A673 (cell line): ENCODE data around the gene NME3. TPM values are rescaled to one million over a fixed set of nuclear protein-coding genes. Genes with fewer than 3 reads are reported as not detected.

Source experiments
- BruUV-seq: library from RNA; stranded (reverse); fragments of 400-500 nt; replicated peaks from 2 replicates; lab custom pipeline; 2021; lab: Mats Ljungman, UMichigan
- CTCF ChIA-PET: fragments of 300-600 bp; sonication (Branson Sonifier 250); formaldehyde crosslinking; loops from one replicate; lab custom pipeline; 2022; ENCODE audit warnings: antibody characterized with exemption; lab: Charles Lee
- POLR2A ChIA-PET: fragments of 300-600 bp; sonication (Branson Sonifier 250); formaldehyde crosslinking; loops from one replicate; lab custom pipeline; 2022; ENCODE audit warnings: antibody characterized with exemption; ENCODE audit not compliant: low non-redundant PET; lab: Charles Lee
- DNase-seq: peaks from one replicate; pipeline ENCODE4 v3.0.0-alpha.2; 2015; ENCODE audit warnings: low spot score
- H3K27ac ChIP-seq: fragments of 200-600 bp; sonication (generic); 2 replicates; pipeline ENCODE4 v1.5.1; 2016; ENCODE audit warnings: mixed run types, low read depth, mild to moderate bottlenecking, mixed read lengths, antibody characterized with exemption, low read length; ENCODE audit not compliant: poor library complexity, severe bottlenecking
- H3K27me3 ChIP-seq: fragments of 200-600 bp; sonication (generic); replicated peaks from 2 replicates; pipeline ENCODE4 v1.6.1; 2017; ENCODE audit warnings: mixed run types, low read depth, mild to moderate bottlenecking, mixed read lengths, antibody characterized with exemption, low read length; ENCODE audit not compliant: insufficient read depth, poor library complexity
- H3K36me3 ChIP-seq: fragments of 200-600 bp; sonication (generic); 2 replicates; pipeline ENCODE4 v1.6.1; 2016; ENCODE audit warnings: mixed run types, mild to moderate bottlenecking, mixed read lengths, antibody characterized with exemption, low read length; ENCODE audit not compliant: insufficient read depth, poor library complexity, severe bottlenecking
- H3K4me1 ChIP-seq: fragments of 200-600 bp; sonication (generic); 2 replicates; pipeline ENCODE4 v1.6.1; 2017; ENCODE audit warnings: mixed run types, mild to moderate bottlenecking, mixed read lengths, antibody characterized with exemption, low read length; ENCODE audit not compliant: insufficient read depth, poor library complexity, severe bottlenecking
- H3K4me3 ChIP-seq: fragments of 200-600 bp; sonication (generic); 2 replicates; pipeline ENCODE4 v1.5.1; 2016; ENCODE audit warnings: low read depth, mixed run types, mild to moderate bottlenecking, mixed read lengths, low read length; ENCODE audit not compliant: poor library complexity, severe bottlenecking
- H3K9me3 ChIP-seq: fragments of 200-600 bp; sonication (generic); 2 replicates; pipeline ENCODE4 v1.6.1; 2016; ENCODE audit warnings: mixed run types, low read depth, mild to moderate bottlenecking, mixed read lengths, antibody characterized with exemption, low read length; ENCODE audit not compliant: poor library complexity, severe bottlenecking
- CTCF ChIP-seq: fragments of 300-800, 200-600 bp; sonication (generic); conservative IDR thresholded peaks from 2 replicates; pipeline ENCODE4 v1.5.1; 2017; ENCODE audit warnings: low read depth, mild to moderate bottlenecking, antibody characterized with exemption, low read length, moderate library complexity, mixed read lengths
- EZH2 ChIP-seq: fragments of 200-600 bp; sonication (generic); IDR thresholded peaks from 2 replicates; pipeline ENCODE4 v1.6.1; 2017; ENCODE audit warnings: borderline replicate concordance, low read depth, mild to moderate bottlenecking, mixed read lengths, antibody characterized with exemption, low read length; ENCODE audit not compliant: poor library complexity, severe bottlenecking
- intact Hi-C: fragments of 100-400 bp; cut with micrococcal nuclease; formaldehyde crosslinking; loops from one replicate; pipeline ENCODE4 v1.10.0; 2022; ENCODE audit not compliant: unreplicated experiment
- total RNA-seq: library from RNA; stranded (reverse); gene quantifications from 2 replicates; pipeline ENCODE4 v1.2.3, GENCODE V29; 2021

NME3 gene
- total RNA-seq, 1 experiment from 2014 or later = 35.3 TPM

- no peak for DNase-seq
- no peak for TF ChIP-seq CTCF
- TF ChIP-seq EZH2 = no peak
- no peaks in the 10 kb centered on the region for H3K27me3 ChIP-seq
- ChIA-PET POLR2A (no interaction called here), CTCF (no interaction called here)
- no peaks in the 10 kb centered on the region for H3K4me1 ChIP-seq
- no TSS peak for BruUV-seq
- no peak overlapping the region for H3K27ac ChIP-seq
- H3K4me3 ChIP-seq = no peak overlapping the region
- intact Hi-C loops = no loop called here
- no peaks in the 10 kb centered on the region for H3K9me3 ChIP-seq
- H3K36me3 ChIP-seq = peaks cover 6% of the 10 kb centered on the region
Observed at GRCh38 chr16:1729026-1729425, 42.3 kb downstream of the NME3 start.

- TF ChIP-seq CTCF = no peak
- TF ChIP-seq EZH2 = no peak
- no peaks in the 10 kb centered on the region for H3K27me3 ChIP-seq
- ChIA-PET POLR2A (no interaction called here), CTCF (no interaction called here)
- DNase-seq = no peak
- no peaks in the 10 kb centered on the region for H3K9me3 ChIP-seq
- intact Hi-C loops = no loop called here
- BruUV-seq = no TSS peak
- no peak overlapping the region for H3K4me3 ChIP-seq
- peaks cover 3% of the 10 kb centered on the region for H3K4me1 ChIP-seq
- H3K36me3 ChIP-seq = peaks cover 6% of the 10 kb centered on the region
- H3K27ac ChIP-seq = no peak overlapping the region
Observed at GRCh38 chr16:1727651-1728624, 43.4 kb downstream of the NME3 start.

- no peak for TF ChIP-seq EZH2
- no peak for TF ChIP-seq CTCF
- intact Hi-C loops = no loop called here
- Histone ChIP-seq H3K4me3 (no peak overlapping the region), H3K27ac (no peak overlapping the region), H3K36me3 (peaks cover 4% of the 10 kb centered on the region), H3K4me1 (peaks cover 3% of the 10 kb centered on the region), H3K27me3 (no peaks in the 10 kb centered on the region), H3K9me3 (no peaks in the 10 kb centered on the region)
- CTCF ChIA-PET = interaction anchor here (1.2 kb wide), 1 partner anchor 381 kb away, joined by 3 read pairs; no protein-coding TSS in a partner anchor
- POLR2A ChIA-PET = no interaction called here
- no TSS peak for BruUV-seq
- no peak for DNase-seq
Observed at GRCh38 chr16:1726661-1727502, 44.5 kb downstream of the NME3 start.
